HG03521 (cell line): ENCODE data around the gene ST7.

ENCODE experiments used
- ATAC-seq: cut with Tn5 transposase; IDR thresholded peaks from one replicate; pipeline ENCODE4 v1.9.1; 2021; ENCODE audit warnings: mild to moderate bottlenecking, moderate library complexity; ENCODE audit not compliant: unreplicated experiment

Gene ST7

DNA sequence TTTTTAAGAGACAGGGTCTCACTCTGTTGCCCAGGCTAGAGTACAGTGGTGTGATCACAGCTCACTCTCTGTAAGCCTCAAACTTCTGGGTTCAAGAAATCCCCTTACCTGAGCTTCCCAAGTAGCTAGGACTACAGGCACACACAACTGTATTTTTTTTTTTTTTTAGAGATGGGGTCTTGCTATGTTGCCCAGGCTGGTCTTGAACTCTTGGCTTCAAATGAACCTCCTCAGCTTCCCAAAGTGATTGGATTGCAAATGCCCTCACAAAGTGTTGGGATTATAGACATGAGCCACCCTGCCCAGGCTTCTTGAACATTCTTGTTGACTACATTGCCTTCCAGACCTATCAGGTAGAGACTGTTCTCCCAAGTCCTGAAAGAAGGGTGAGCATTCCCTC, 296.9 kb downstream of the ST7 start:
- no peak for ATAC-seq

DNA sequence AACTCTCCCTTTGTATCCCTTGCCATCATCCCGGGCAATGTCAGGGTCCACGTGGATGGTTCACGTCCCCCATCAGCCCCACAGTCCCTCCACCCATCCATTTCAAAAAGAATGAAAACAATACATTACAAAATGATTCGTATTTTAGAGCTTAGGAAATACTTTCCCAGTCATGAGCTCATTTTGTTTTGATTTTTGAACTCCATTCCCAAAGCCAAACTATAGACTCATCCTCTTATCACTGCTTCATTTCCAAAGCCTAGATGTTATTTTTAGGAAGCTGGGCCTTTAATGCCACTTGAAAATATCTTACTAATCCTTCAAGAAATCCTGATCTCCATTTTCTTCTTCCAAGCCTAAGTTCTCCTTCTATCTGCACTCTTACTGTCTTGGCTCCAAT, 297.5 kb downstream of the ST7 start:
- ATAC-seq = no peak

DNA sequence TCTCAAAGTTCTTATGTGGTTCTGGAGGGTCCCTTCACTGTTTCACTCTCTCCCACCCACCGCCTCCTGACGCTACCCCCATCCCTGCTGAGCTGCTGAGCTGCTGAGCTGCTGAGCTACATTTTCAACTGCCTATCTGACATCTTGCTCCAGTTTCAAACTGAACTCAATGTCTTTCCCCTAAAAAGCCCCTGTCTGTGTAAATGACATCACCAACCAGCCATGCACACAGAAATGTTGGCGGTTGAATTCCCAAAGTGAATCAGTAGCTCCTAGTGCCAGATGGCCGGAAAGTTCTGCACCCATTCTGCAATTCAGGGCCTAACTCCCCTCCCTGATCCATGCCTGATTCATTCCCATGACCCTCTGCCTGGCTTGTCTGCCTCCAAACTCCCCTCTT, 298.4 kb downstream of the ST7 start:
- ATAC-seq = no peak

DNA sequence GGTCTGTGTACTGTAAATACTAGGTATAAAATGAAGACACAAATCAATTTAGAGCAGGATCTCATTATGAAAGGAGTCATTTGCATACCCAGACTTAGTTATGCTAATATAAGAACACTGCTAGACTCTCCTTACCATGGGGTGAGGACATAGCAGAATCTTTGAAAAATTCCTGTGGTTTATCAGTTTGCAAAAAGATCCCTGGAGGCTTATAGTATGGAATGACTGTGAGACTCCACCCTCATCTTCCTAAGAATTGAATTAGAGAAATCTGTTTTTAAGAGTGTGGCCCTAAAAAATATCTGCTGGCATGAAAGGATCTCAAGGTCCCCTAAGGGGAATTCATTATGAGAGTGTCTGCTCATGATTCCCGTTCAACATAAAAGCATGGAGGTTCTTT, 306.3 kb downstream of the ST7 start:
- no peak for ATAC-seq

DNA sequence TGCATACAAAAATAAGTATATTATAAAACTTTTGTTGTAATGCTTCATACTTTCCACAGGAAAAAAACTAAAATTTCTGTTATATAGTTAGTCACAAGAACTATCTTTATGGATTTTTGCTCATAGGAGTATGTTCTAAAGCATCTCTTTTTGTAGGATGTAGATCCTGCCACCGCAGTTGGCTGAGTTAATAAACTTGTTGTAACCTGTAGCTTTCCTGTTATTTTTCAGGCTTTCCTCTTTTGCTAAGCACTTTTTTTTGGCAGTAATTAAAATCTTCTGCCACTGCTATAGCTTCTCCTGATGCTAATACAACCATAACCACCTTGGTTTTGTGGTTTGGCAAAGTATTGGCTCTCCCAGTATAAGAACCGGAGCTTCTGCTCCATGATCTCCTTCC, 309.2 kb downstream of the ST7 start:
- no peak for ATAC-seq

DNA sequence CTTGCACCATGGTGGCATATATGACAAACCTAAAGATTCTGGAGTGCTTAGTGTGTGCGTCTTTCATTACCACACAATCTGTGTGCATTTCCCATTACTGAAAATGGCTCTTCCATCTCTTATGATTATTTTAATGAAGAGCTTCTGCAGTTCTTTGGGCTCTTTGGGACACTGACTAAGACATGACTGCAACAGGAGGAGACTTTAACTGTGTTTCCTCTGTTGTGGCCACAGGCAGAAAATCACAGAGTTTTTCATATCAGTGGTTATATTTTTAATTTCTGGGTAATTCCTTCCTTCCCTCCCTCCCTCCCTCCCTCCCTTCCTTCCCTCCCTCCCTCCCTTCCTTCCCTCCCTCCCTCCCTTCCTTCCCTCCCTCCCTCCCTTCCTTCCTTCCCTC, 311.4 kb downstream of the ST7 start:
- ATAC-seq = no peak

DNA sequence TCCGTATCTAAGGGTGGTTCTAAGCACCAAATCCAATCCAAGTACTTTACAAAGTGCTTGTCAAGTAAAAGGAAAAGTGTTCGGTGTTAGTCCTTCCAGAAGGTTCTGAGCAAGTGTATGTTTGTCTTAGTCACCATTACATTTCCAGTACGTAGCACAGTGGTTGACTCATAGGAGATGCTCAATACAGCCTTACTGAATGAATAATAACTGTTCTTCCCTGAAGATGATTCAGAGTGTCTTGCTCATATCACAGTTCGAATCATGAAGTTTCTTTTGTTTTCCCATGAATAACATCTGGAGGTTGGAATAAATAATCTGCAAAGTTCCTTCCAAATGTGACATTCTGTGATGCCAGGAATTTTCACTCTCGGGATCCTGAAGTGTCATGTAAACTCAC, 316.1 kb downstream of the ST7 start:
- ATAC-seq = no peak

DNA sequence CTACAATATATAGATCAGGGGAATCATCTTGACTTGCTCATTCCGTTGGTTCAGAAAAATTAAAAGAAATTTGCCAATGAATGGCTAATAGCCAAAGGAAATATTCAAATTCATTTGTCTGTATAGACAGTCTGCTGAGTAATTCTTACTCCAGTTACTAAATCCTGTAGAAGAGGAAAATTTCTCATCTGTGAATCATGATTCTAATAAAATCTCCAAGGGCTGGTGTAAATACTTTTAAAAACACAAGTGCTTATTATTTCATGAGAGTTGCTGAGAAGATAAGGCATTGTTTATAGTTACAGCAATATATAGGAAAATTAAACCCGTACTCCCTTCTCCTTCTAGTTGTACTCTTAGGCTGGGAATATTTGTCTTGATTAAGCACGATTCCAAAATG, 316.6 kb downstream of the ST7 start:
- no peak for ATAC-seq

DNA sequence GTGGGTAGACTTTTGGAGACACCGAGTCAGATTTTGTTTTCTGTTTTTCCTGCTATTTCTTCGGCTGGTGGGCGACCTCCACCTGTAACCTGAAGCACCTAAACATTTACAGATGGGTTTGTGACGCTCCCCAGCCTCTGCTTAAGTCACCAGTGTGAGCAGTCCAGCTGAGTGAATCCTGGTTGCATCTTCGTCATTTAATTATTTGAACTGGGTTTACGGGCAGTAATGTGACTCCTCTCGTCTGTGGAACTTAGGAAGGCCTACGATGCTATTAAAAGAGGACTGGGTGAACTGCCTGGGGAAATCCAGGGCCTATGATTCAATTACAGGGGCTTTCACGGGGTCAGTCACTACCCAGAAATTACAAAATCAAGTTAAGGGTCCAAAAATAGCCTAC, 317.1 kb downstream of the ST7 start:
- no peak for ATAC-seq

DNA sequence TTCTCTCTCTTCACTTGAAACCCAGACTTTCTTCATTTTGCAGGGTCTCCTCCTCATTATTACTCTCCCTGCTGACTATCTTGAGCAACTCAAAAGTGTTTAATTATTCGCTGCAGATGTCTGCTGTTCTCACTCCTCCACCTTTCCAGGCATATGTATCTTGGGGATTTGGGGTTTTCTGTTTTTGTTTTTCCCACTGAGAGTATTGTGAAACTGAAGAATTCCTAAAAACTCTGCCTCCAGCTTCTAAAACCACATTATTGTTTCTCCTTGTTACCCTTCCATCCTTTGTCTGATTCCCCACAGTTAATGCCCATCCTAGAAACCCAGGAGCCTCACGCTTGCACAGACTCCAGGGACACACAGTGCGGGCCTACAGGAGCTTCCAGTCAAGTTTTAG, 318.3 kb downstream of the ST7 start:
- no peak for ATAC-seq

DNA sequence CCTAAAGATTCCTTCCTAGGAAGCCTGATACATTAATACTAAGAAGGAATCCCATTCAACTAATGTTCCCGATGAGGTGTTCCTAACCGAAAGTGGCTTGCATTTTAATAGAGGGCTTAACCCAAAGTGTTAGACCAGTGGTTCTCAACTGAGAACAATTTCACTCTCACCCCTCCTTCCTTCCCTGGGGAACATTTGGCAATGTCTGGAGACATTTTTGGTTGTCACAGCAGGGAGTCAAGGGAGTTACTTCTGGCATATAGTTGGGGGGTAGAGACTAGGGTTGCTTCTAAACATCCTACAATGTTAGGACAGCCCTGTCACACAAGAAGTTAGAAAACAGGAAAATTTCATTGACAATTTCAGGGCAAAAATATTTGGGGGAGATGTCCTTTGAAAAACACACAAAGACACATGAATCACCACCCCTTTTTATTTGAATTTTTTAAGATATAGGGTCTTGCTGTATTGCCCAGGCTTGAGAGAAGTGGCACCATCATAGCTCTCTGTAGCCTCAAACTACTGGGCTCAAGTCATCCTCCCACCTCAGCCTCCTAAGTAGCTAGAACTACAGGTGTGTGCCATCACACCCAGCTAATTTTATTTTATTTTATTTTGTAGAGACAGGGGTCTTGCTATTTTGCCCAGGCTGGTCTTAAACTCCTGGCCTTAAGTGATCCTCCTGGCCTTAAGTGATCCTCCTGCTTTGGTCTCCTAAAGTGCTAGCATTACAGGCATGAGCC, 318.9 kb downstream of the ST7 start:
- no peak for ATAC-seq

DNA sequence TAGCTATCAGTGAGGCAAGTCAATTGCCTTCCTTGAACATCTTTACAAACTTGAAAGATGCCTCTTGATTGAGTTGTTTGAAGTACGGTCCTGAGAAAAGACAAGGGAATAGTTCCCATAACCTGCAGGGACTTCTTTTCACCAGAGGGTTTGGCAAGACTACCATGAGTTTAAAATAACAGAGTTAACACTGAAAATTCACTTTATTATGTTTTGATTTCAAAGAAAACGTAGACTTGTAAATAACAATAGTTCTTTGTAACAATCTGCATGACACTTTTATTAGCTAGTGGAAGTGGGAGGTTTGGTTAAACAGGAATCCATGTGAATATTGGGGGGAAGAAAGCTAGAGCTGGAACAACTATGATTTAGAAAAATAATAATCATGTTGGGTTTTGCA, 320.0 kb downstream of the ST7 start:
- ATAC-seq = no peak

DNA sequence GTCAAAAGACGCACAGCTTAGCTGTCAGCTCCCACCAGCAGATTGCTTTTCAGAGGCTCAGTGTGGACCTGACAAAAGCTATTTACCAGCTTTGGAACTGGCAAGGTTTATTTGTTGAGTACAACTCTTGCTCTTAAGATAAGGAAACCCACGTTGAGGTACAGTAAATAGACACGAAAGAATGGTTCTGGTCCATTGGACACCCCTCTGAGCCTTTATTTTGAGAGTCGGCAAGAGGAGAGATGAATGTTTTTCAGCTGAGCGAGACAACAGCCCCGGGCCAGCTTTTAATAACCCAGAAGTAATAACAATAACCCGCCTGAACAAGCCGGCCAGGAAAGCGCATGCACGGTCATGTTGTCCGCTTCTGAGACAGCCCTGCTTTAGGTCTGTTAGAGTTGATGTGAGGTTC, 320.5 kb downstream of the ST7 start:
- no peak for ATAC-seq

DNA sequence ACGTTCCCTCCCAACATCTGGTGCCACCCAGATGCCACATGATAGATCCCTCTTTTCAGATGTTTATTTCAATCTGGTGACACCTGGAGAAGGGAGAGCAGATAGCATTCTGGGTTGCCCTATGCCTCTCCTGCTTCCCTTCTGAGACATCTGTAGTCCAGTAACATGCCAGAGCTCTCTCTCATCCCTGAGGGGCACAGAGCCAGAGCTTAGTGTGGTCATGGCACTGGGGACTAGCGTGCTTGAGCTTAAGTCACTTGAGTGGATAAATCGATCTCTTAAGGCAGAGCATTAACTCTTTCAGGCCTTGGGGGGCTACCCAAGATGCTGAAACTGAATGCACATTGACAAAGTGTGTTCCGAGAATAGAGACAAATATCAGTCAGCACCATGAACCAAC, 321.6 kb downstream of the ST7 start:
- ATAC-seq = no peak

DNA sequence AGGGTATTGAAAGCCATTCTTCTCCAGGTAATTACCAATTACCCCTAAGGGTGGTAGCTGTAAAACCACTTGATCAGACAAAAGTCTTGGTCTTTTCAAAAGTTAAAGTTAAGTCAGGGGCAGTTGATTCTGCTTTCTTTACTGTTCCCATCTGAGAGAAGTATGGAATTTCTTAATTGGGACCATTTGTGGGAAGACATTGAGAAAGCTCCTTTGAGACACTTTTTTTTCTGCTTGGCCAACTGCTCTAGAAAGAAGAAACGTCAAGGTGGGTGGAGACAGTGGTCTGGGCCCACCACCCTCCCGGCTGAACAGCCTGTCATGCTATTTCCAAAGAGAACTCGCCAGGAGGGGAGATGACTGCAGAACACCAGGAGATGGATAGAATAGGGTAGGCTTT, 324.3 kb downstream of the ST7 start:
- ATAC-seq = no peak

DNA sequence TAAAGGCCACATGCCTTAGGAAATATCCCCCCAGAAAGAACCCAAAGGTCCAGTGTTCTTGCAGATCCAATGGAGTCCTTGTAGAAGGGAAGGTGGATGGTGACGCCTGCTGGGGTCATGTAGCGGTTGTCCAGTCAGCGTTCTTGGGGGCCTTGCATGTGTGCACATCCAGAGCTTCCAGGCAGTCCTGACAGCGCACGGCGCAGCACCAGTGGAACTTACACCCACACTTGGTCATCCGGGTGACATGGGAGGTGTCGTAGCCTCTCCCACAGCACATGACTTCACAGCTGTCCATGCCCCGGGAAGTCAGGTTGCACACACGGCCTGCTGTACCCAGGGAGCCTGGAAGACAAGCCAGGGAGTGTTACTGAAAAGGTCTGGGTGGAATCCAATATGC, 324.7 kb downstream of the ST7 start:
- no peak for ATAC-seq

DNA sequence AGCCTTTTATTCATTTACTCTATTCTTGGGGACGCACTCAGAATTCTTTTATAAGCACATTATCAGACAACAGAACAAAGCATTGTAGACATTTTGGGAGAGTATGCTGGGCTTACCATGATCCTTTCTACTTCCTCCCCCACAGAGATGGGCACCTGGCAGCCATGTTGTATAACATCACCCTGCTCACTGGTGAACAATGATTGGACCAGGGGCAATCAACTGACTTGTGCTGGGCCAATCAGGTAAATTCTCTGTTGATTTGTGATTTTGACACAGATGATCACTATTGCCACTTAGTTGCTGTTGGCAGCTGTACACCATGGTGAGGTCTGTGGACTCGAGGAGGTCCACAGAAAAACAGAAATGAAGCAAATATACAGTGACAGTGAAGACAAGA, 325.9 kb downstream of the ST7 start:
- ATAC-seq = no peak
